Stimulated activated CD4-positive, alpha-beta T cell treated with anti-CD3 and anti-CD28 coated beads, Interleukin-12 subunit alpha, Interleukin-12 subunit beta, amount 100 ng/mL, for 24 hours (primary cell): ENCODE measurements around the gene GJC2.

ENCODE experiments used
- DNase-seq, 2 experiments: peaks; one replicate each; pipeline ENCODE4 v3.0.0-alpha.2; 2020; ENCODE audit warnings: low read depth in 2 of 2

Gene GJC2

DNA sequence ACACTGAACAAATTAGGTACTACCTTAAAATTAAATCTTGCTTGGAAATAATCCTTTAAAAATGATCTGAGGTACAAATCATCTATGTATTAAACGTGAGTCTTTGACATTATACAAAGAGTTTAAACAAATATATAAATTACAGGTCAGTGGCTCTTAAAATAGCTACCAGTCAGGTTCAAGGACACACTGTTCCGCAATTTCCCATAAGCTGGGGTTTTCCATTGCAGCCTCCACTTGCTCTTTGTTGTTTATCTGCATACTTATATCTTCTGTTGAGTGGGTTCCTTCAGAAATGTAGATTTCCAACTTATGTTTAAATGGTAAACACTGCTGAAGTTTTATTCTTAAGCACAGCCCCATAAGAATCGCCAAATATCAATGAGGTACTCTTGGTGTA is 34.9 kb upstream of the GJC2 start:
- no peak for DNase-seq

DNA sequence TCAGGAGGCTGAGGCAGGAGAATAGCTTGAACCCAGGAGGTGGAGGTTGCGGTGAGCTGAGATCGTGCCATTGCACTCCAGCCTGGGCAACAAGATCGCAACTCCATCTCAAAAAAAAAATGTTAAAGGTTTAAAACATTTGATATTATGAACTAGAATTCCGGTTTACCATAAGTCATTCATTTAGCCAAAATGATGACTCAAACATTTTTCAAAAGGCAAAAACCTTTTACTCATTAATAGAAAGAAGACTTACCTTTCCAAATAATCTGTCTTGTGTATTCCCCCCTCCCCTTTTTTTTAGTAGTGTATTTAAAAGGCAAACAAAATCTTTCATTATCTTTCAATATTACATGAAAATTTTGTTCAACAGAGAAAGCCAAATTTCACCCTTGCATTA is 32.4 kb upstream of the GJC2 start:
- no peak for DNase-seq

DNA sequence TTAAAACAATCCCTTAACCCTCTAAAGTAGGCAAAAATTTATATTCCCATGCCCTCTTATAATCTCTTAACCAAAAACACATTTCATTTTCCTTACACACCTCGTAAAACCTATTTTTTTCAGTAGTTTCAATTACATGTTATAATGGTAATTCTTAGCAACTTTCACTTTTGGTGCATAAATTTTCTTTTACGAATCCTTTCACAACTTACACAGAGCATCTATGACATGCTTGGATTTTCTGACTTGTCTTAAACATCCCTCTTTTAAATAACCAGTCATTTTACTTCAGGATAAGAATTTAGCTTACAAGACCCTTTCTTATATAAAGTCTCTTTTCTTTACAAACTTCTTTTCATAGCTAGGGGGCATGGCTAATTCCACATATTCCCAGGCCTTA is 31.7 kb upstream of the GJC2 start:
- DNase-seq, result no peak

DNA sequence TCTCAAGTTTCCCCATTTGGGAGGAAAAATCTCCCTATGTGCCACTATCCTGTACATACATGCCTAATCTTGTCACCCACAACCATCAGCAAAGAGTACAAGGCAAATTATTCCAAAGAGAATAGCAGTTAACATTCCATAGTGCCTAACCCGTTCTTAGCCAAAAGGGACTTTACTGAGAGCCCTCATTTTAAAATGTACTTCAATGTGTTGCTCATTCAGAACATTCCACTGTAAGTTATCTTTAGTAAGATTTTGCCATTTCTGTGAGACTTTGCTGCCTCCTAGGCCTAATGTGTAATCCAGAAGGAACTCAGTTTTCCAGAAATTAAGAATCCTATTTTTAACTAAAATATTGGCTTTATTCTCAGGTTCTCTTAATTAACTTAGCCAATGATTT is 29.4 kb upstream of the GJC2 start:
- no peak for DNase-seq

DNA sequence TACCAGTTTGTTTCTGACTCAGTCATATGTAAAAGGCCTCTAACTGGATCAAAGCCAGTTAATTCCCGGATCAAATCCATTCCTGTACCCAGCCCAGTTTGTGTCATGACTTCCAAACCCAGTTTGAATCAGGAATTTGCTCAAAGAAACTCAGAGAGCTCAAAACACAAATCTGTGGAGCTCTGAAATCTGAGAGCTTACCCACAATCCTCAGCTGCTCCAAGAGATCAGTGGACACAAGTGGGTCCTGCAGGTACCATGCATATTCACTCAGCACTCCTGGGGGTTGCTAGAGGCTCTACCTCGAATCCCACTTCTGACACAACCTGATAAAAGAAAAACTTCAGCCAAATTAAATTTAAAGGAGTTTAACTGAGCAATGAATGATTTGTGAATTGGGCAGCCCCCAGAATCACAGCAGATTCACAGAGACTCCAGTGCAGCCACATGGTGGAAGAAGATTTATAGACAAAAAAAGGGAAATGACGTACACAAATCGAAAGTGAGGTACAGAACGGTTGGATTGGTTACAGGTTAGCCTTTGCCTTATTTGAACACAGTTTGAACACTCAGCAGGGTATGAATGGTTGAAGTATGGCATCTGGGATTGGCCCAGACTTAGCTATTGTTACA is 28.8 kb upstream of the GJC2 start:
- DNase-seq, result no peak

DNA sequence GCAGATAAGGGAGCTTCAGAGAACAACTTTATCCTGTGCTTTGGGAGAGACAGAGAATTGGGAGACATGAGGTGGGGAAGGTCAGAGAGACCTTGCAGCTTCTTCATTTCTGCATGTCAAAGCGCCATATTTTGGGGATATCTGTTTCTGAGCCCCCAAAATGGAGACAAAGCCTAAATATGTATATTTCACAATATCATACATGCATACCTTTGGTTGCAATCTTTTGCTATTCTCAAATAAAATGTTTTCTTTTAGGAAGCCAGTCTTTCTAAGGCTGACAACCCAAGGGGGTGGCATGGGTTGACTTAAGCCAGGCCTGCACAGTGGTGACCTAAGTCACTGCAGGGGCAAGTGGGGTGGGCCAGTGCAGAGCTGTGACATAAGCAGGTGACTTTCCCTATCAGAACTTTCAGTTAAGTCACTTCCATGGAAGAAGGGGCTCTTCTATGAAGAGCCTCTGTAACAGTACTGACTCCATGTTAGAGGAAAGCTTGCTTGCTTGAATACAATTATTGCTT is 26.7 kb upstream of the GJC2 start:
- no peak for DNase-seq

DNA sequence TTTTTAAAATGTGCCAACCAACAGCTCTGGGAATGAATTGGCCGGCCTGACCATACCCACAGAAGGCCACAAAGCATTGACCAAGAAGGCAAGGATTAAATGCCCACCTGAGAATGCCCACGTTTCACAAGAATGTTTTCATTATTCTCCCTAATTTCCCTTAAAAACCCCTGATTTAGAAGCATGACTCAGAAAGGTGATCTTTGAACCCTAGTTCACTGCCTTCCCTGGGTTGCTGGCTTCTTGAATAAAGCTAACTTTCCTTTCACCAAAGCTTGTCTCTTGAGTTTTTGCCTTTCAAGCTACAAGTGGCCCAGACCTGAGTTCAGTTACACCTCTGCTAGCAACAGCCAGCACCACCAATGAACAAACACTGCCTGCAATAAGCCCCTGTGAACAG is 26.2 kb upstream of the GJC2 start:
- no peak for DNase-seq

DNA sequence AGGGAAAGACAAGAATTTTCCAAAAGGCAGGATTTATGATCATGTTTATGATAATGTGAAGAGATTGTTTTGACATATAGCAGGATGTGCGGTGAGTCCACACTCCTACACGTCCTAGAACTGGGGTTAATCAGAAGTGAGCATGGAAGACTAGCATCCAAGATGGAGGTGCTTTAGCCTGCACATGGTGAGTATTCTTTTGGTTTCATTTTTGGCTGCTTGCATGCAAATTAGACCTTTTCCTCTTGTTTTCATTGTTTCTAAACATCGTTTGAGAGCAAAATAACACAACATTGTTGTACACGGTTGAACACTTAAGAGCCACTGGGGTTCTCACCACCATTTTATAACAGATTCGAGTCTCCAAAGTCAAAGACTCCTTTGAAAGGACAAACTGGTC is 24.5 kb upstream of the GJC2 start:
- DNase-seq, result no peak

DNA sequence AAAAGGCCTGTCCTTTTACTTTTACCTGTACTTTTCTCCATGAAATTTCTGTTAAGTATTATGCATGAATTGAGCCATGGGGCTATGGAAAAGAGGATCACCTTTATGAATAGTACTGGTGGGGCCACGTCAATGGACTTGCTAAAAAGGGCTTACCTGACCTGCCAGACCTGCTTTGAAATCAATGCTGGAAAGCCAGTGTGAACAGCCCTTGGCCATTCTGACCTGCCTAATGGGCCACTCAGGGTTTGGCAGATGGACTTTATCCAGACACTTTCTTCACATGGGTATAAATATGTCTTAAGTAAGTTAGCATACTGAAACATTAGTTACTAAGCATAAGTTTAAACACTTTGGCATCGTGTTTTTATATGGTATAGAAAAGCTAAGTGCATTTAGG is 18.0 kb upstream of the GJC2 start:
- DNase-seq, result no peak

DNA sequence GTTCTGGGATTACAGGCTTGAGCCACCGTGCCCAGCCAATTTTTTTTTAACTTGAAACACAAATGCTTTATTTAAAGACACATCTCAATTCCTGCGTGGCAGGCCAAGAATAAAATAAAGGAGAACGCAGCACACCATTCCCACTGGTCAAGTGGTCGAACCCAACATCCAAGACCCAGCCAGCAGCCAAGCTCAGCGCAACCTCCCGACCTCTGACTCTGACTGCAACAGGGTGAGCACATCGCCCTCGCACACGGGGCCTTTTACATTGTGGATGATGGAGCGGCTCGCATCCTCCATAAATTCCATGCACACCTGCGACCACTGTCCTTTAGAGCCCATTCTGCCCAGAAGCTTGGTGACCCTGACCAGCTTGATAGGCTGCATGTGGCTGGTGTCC is 15.1 kb upstream of the GJC2 start:
- no peak for DNase-seq

DNA sequence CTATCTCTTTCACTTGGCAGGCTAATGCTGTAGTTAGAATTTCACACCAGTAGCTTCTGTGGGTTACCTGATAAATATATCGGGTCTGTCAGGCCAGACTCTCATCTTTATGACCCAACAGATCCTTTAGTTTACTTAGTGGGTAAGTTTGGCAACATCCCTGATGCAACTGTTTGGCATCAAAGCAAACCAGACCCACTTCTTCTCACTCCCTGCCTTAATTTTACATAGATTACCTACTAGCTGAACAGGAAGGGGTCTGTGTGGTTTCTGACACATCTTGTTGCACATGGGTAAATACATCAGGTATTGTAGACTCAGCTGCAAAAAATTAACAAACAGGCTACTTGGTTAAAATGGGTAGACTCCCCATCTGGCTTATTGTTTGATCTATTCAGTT is 12.8 kb upstream of the GJC2 start:
- no peak for DNase-seq

DNA sequence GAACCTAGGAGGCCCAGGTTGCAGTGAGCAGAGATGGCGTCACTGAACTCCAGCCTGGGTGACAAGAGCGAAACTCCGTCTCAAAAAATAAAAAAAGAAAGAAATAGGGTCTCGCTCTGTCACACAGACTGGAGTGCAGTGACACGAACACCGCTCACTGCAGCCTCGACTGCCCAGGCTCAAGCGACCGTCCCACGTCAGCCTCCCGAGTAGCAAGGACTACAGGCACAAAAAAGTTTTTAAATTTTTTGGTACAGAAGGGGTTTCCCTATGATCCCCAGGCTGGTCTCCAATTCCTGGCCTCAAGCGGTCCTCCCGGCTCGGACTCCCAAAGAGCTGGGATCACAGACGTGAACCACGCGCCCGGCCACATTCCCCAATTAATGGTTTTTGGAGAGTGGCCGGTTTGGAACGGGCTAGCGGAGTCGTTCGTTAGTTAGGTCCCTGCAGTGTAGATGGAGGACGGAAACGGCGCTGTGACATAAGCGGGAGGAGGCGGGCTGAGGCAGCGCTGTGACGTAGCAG is 10.3 kb upstream of the GJC2 start:
- no peak for DNase-seq

DNA sequence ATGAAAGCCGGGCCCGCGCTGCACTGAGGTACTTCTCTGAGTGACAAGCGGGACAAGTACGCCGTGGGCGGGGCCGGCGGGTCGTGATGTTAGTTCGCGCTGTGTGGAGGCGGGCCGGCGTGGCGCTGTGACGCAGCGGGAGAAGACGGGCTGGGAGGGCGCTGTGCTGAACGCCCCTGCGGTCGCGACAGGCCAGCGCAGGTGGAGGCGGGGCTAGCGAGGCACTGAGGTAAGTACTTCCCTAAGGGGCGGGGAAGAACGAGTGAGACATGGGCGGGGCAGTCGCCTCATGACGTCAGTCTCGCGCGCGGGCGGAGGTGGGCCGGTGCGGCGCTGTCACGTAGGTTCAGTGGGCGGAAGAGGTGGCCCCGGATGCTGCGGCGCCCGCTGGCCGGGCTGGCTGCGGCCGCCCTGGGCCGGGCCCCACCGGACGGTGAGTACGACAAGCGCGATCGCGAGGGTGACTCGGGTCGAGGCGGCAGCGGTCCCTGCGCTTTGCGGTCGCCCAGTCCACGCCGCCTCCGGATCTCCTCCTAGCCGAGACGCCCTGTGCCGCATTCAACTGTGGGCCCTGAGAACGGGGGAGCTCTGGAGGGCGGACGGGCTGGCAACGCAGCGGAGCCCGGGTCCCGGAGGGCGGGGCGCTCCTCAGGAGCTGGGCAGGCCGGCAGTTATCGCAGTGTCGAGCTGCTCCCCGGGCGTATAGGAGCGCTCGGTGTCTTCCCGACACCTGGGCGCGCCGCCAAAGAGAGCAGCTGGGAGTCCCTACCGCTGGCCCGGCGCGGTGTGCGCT is 9.6 kb upstream of the GJC2 start, which contains the start of gene GUK1:
Gene GUK1, plus strand, starts transcription at position 349 of the 793 bp plus-strand sequence. Its CDS starts 24 bp downstream, at position 373.
- peak; percentile 99 to 100 for DNase-seq

DNA sequence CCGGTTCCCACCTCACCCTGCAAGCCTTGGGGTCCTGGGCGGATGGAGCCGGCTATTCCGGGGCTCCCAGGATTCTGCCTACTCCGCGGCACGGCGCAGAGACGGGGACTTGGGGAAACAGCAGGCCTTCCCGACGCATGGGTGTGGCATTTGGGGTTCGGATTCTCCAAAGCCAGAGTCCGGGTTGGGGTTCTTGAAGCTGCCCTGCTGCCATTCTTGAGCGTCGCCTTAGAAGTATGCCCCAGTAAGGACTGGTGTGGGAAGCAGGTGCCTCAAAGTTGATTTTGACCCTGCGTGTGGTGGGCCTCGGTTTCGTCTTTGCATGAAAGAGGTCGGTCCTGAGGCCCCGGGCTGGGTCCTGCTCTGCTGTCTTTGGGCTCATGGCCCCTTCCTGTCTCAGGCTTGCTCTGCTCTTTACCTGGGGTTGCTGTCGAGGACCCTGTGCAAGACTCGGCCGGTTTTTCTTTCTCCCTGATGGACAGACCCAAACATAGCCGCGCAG is 9.0 kb upstream of the GJC2 start:
- no peak for DNase-seq

DNA sequence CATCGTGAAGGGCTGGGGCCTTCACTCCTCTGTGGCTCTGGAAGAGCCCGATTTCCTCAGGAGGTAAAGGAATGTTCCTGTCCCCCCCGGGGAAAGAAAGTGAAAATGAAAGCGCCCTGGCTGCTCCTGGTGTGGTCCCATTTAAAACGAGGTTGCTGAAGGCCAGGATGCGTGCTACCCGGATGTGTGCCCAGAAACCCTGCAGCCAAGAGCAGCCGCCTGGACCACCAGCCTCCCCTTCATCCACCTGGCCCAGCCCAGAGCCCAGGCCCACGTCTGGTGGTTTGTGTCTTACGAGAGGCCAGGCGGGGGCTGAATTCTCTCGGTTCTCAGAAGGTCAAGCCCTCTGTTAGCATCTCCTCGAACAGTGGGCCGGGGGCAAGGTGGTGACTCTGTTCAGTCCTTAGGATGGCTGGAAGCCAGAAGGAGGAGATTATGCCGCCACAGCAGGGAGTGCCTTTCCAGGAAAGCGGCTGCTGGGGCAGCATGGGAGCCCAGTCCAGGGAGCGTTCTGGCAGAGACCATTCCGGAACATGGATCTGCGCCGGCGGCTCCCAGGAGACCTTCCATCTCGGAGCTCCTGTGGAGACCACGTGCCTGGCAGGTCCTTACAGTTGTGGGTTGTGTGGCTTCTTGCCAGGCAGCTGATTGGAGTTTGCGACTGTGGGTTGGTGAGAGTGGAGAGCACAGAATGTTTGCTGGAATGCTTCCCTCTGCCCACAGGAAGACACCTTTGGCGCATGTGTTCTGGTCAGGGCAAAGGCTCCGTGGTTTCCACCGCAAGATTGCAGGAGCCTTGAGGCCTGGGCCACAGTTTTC is 8.3 kb upstream of the GJC2 start:
- DNase-seq, result no peak

DNA sequence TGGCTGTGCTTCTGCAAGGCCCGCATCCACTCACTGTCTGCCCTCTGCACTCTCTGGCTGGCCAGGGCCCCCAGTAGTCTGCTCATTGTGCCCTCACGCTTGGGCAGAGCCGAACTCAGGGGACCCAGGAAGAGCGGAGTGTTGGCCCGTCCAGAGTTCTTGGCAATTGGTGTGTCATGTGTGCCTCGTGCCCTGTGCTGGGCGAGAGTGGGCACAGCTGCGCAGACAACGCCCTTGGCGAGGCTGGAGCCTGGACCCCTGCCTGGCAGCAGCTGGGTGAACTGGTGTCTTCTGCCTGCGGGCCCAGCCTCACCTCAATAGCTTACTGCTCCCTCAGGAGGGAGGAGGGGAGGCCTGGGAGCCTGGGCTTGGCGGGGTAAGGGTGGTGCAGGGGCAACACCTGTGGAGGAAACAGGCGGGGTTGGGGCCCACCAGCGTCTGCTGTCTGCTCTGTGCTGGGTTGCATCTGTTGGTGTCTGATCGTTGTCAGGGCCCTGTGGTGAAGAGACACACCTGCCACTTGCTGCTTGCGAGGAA is 7.5 kb upstream of the GJC2 start:
- no peak for DNase-seq

DNA sequence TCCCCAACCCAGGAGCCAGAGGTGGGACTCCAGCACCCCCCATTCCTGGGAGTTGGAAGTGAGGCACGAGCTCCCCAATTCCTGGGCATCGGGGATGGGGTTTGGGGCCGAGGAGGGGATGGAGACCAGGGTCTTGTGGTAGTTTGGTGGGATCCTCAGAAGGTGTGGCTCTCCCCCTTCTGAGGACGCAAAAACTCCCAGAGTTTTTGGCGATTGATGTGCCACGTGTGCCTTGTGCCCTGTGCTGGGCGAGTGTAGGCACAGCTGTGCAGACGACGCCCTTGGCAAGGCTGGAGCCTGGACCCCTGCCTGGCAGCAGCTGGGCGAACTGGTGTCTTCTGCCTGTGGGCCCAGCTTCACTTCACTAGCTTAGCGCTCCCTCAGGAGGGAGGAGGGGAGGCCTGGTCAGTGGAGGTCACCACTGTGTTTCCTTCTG is 7.0 kb upstream of the GJC2 start:
- DNase-seq, result no peak

DNA sequence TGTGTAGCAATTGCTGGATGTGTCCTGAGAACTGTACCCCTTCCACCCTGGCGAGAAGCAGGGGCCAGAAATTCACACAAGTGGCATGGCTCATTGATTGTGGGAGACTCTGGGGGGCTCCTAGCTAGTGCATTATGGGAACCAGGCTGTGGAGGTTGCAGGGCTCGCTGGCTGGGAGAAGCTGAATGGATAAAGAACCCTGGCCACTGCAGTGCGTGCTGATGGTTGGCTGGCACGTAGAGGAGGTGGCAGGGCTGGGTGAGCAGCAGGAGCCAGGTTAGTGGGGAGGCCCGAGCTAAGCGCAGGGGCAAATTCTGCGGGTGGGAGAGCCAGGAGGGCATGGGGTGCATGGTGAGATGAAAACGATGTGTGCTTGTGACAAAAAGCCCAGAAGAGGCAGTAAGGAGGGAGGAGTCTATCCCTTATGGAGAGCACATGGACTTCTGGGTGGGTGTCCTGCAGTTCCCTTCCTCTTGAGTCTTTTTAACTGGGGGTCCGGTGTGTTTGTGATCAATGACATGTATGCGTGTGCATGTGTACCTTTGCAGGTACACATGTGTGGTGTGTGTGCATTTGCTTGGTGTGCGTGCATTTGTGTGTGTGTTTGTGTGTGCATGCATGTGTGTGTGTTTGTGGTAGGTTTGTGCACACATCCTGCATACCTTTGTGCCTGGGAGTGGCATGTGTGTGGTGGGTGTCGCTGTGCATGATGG is 6.1 kb upstream of the GJC2 start:
- DNase-seq, result no peak

DNA sequence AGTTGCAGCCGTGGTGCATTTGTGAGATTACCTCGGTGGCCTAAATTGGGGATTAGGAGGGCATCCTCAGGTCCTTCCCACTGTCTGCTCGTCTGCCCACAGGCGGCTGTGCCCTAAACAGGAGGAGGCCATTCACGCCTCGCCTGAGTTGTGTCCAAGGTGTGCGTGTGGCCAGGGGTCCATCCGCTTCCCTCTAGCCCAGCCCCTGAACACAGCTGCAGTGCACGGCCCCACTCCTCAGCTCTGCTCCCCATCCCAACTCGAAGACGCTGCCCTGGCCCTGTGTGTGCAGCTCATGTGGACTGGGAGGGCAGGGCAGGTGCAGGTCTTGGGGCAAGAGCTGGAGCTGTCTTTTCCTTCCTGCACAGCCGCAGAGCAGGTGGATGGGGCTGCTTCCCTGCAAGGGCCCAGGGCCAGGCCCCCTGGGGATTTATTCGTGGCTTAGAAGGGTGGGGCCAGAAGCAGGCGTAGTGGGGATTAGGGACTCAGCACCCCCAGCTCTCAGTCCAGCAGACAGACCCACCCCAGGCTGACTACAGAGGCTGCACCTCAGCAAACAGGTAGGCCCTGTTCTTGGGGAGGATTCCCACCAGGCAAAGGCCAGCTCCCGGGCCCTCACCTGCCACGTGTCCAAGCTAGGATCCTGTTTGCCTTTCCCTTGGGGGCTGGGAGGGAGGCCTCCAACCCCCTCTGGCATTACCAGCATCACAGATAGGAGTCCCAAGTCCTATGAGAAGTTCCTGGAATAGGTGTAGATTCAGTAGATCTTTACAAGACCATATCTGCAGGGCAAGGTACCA is 5.3 kb upstream of the GJC2 start:
- DNase-seq, result no peak

DNA sequence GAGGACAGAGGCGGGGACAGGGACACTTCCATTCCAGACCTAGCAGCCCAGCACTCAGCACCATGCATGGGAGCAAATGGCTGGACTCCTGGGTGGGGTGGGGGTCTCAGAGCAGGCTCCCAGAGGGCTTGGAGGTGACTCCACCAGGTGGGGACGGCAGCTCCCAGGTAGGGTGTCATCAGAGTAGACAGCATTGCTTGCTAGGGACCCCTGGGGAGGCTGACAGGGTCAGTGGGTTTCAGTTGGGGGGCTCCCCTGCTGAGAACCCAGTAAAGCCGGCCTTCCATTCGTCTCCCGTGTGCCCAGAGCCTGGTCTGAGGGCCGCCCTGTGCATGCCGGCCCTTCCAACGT is 4.8 kb upstream of the GJC2 start:
- DNase-seq, result no peak
